ENCODE results near the gene PLAC9.

PLAC9 gene

GRCh38 chr10:80148166-80148805 lies 15.8 kb downstream of the PLAC9 start:
- TF ChIP-seq LEF1 (IDR thresholded peaks at IDR 0.05; ENCODE audit: borderline replicate concordance), result no peak
- TF ChIP-seq FOXM1 (IDR thresholded peaks at IDR 0.05; ENCODE audit: borderline replicate concordance), result no peak
- TF ChIP-seq L3MBTL2 (conservative IDR thresholded peaks at IDR 0.05), result no peak
- no peak for TF ChIP-seq BHLHE40 (IDR thresholded peaks at IDR 0.05; ENCODE audit: borderline replicate concordance)
- TF ChIP-seq HDGF (IDR thresholded peaks at IDR 0.05; ENCODE audit: borderline replicate concordance), result no peak
- TF ChIP-seq TARDBP (IDR thresholded peaks at IDR 0.05), result no peak
- TF ChIP-seq SUZ12 (IDR thresholded peaks at IDR 0.05), result no peak
- no peak for TF ChIP-seq FOXA1 (IDR thresholded peaks at IDR 0.05)
- no peak for TF ChIP-seq PKNOX1 (IDR thresholded peaks at IDR 0.05)
- TF ChIP-seq CTBP1 (IDR thresholded peaks at IDR 0.05; ENCODE audit: borderline replicate concordance), result no peak
- no peak for TF ChIP-seq FOXK2 (IDR thresholded peaks at IDR 0.05)
- no peak for TF ChIP-seq SP1 (IDR thresholded peaks at IDR 0.05)
- TF ChIP-seq ARNT (IDR thresholded peaks at IDR 0.05), result no peak
- ChIA-PET POLR2A (no interaction called here), CTCF (no interaction called here)
- no peak for DNase-seq (ENCODE audit: extremely low spot score)

GRCh38 chr10:80149123-80149522 lies 16.6 kb downstream of the PLAC9 start:
- CTCF ChIA-PET, result interaction anchor here (0.6 to 2.1 kb wide), 2 partner anchors 55 to 131 kb away, joined by 4 to 5 read pairs; no protein-coding TSS in a partner anchor
- TF ChIP-seq SUZ12 (IDR thresholded peaks at IDR 0.05) (no peak), ELF4 (IDR thresholded peaks at IDR 0.05) (no peak), CTBP1 (IDR thresholded peaks at IDR 0.05; ENCODE audit: borderline replicate concordance) (no peak), HDGF (IDR thresholded peaks at IDR 0.05; ENCODE audit: borderline replicate concordance) (no peak), TARDBP (IDR thresholded peaks at IDR 0.05) (no peak), SP1 (IDR thresholded peaks at IDR 0.05) (no peak), LEF1 (IDR thresholded peaks at IDR 0.05; ENCODE audit: borderline replicate concordance) (no peak), FOXM1 (IDR thresholded peaks at IDR 0.05; ENCODE audit: borderline replicate concordance) (no peak), L3MBTL2 (conservative IDR thresholded peaks at IDR 0.05) (no peak), FOXK2 (IDR thresholded peaks at IDR 0.05) (no peak), ARNT (IDR thresholded peaks at IDR 0.05) (no peak), PKNOX1 (IDR thresholded peaks at IDR 0.05) (no peak), ZNF384 (IDR thresholded peaks at IDR 0.05) (no peak), FOXA1 (IDR thresholded peaks at IDR 0.05) (no peak), BHLHE40 (IDR thresholded peaks at IDR 0.05; ENCODE audit: borderline replicate concordance) (no peak)
- POLR2A ChIA-PET, result no interaction called here
- DNase-seq (ENCODE audit: extremely low spot score), result no peak

GRCh38 chr10:80150172-80150571 lies 17.6 kb downstream of the PLAC9 start:
- TF ChIP-seq ZNF384 (IDR thresholded peaks at IDR 0.05) (no peak), SUZ12 (IDR thresholded peaks at IDR 0.05) (no peak), HDGF (IDR thresholded peaks at IDR 0.05; ENCODE audit: borderline replicate concordance) (no peak), SP1 (IDR thresholded peaks at IDR 0.05) (no peak), FOXA1 (IDR thresholded peaks at IDR 0.05) (no peak), ELF4 (IDR thresholded peaks at IDR 0.05) (no peak), NFRKB (IDR thresholded peaks at IDR 0.05) (no peak), PKNOX1 (IDR thresholded peaks at IDR 0.05) (no peak), CTBP1 (IDR thresholded peaks at IDR 0.05; ENCODE audit: borderline replicate concordance) (no peak), FOXK2 (IDR thresholded peaks at IDR 0.05) (no peak), FOXM1 (IDR thresholded peaks at IDR 0.05; ENCODE audit: borderline replicate concordance) (no peak), LEF1 (IDR thresholded peaks at IDR 0.05; ENCODE audit: borderline replicate concordance) (no peak), TARDBP (IDR thresholded peaks at IDR 0.05) (no peak), BHLHE40 (IDR thresholded peaks at IDR 0.05; ENCODE audit: borderline replicate concordance) (no peak), L3MBTL2 (conservative IDR thresholded peaks at IDR 0.05) (no peak), ARNT (IDR thresholded peaks at IDR 0.05) (no peak)
- DNase-seq (ENCODE audit: extremely low spot score), result no peak
- POLR2A ChIA-PET, result no interaction called here
- CTCF ChIA-PET, result interaction anchor here (2.1 kb wide), 1 partner anchor 54 kb away, joined by 5 read pairs; no protein-coding TSS in a partner anchor

- ChIA-PET POLR2A (no interaction called here), CTCF (no interaction called here)
- TF ChIP-seq ZNF384 (IDR thresholded peaks at IDR 0.05) (no peak), SUZ12 (IDR thresholded peaks at IDR 0.05) (no peak), NFRKB (IDR thresholded peaks at IDR 0.05) (no peak), FOXK2 (IDR thresholded peaks at IDR 0.05) (no peak), ELF4 (IDR thresholded peaks at IDR 0.05) (no peak), CTBP1 (IDR thresholded peaks at IDR 0.05; ENCODE audit: borderline replicate concordance) (no peak)
- no peak for DNase-seq (ENCODE audit: extremely low spot score)
Observed at GRCh38 chr10:80152820-80153219, 20.3 kb downstream of the PLAC9 start.

GRCh38 chr10:80153460-80153859 lies 20.9 kb downstream of the PLAC9 start:
- CTCF ChIA-PET, result no interaction called here
- no peak for TF ChIP-seq ZNF384 (IDR thresholded peaks at IDR 0.05)
- no peak for TF ChIP-seq SP1 (IDR thresholded peaks at IDR 0.05)
- no peak for TF ChIP-seq L3MBTL2 (conservative IDR thresholded peaks at IDR 0.05)
- TF ChIP-seq FOXM1 (IDR thresholded peaks at IDR 0.05; ENCODE audit: borderline replicate concordance), result no peak
- TF ChIP-seq PKNOX1 (IDR thresholded peaks at IDR 0.05), result no peak
- no peak for TF ChIP-seq ELF4 (IDR thresholded peaks at IDR 0.05)
- TF ChIP-seq LEF1 (IDR thresholded peaks at IDR 0.05; ENCODE audit: borderline replicate concordance), result no peak
- TF ChIP-seq FOXA1 (IDR thresholded peaks at IDR 0.05), result no peak
- no peak for DNase-seq (ENCODE audit: extremely low spot score)
- POLR2A ChIA-PET, result no interaction called here
